Stimulated activated CD4-positive, alpha-beta T cell treated with anti-CD3 and anti-CD28 coated beads, TNF-alpha, amount 100 ng/mL, for 4 hours (primary cell): ENCODE results near the gene C2orf72.
"Not testable (repeated sequence)": the region's sequence is repeated elsewhere in the genome, so short reads cannot be mapped to it uniquely, and the experiment has no call there.

Experiments
- DNase-seq, 3 experiments: peaks; one replicate each; pipeline ENCODE4 v3.0.0-alpha.2; 2020; ENCODE audit warnings: low read depth in 3 of 3

The C2orf72 gene

GRCh38 chr2:231037202-231037730 is at the start of gene C2orf72:
Gene C2orf72 (plus strand): TSS chr2:231037523. CDS start chr2:231037566, 43 bp downstream.
- no peak for DNase-seq

- DNase-seq = no peak
These were observed 47.6 kb upstream of the C2orf72 start for GRCh38 chr2:230989731-230990130.

- no peak for DNase-seq
These were observed 47.0 kb upstream of the C2orf72 start for GRCh38 chr2:230990131-230990898.

- DNase-seq = no peak
These were observed 46.5 kb upstream of the C2orf72 start for GRCh38 chr2:230990899-230991150.

- DNase-seq = no peak
These were observed 45.7 kb upstream of the C2orf72 start for GRCh38 chr2:230991598-230991997.

- DNase-seq = no peak
These were observed 41.5 kb upstream of the C2orf72 start, which contains the start of gene SPATA3 for GRCh38 chr2:230995821-230996220. Gene SPATA3 (plus strand): TSS chr2:230996121. CDS start chr2:230996234, 113 bp downstream.

GRCh38 chr2:230996661-230997060 is 40.7 kb upstream of the C2orf72 start:
- DNase-seq = no peak

GRCh38 chr2:230998882-230999281 is 38.4 kb upstream of the C2orf72 start:
- DNase-seq = no peak

GRCh38 chr2:230999477-230999876 is 37.8 kb upstream of the C2orf72 start:
- DNase-seq = no peak

GRCh38 chr2:231000211-231000904 is 37.0 kb upstream of the C2orf72 start:
- no peak for DNase-seq

GRCh38 chr2:231001036-231001435 is 36.3 kb upstream of the C2orf72 start:
- DNase-seq = no peak

GRCh38 chr2:231001921-231002320 is 35.4 kb upstream of the C2orf72 start:
- DNase-seq = no peak

- DNase-seq = no peak
These were observed 34.7 kb upstream of the C2orf72 start for GRCh38 chr2:231002641-231003040.

GRCh38 chr2:231003186-231003585 is 34.1 kb upstream of the C2orf72 start:
- DNase-seq = no peak

- not testable (repeated sequence) for DNase-seq
These were observed 32.4 kb upstream of the C2orf72 start for GRCh38 chr2:231004930-231005329.

GRCh38 chr2:231007286-231008098 is 29.8 kb upstream of the C2orf72 start:
- DNase-seq = no peak

GRCh38 chr2:231008131-231008530 is 29.2 kb upstream of the C2orf72 start:
- no peak for DNase-seq

- no peak for DNase-seq
These were observed 27.9 kb upstream of the C2orf72 start for GRCh38 chr2:231009236-231009919.

- no peak for DNase-seq
These were observed 27.1 kb upstream of the C2orf72 start for GRCh38 chr2:231010201-231010730.

- DNase-seq = no peak
These were observed 25.8 kb upstream of the C2orf72 start for GRCh38 chr2:231011526-231011925.

- no peak for DNase-seq
These were observed 24.9 kb upstream of the C2orf72 start for GRCh38 chr2:231012463-231012862.
